MM.1S (cell line): Measurements from ENCODE around the gene MYLK.

Experiments
- CTCF ChIP-seq: fragments of 300-600 bp; sonication (generic); IDR thresholded peaks from 2 replicates; pipeline ENCODE4 v1.5.1; 2016; ENCODE audit warnings: antibody characterized with exemption, low read length, mixed read lengths
- EZH2 ChIP-seq: fragments of 300-600 bp; sonication (generic); optimal IDR thresholded peaks from 2 replicates; pipeline ENCODE3; 2017; ENCODE audit warnings: low read depth, mild to moderate bottlenecking, antibody characterized with exemption, low read length, mixed read lengths
- EZH2phosphoT487 ChIP-seq: fragments of 300-600 bp; sonication (generic); IDR thresholded peaks from 2 replicates; pipeline ENCODE4 v1.6.1; 2018; ENCODE audit warnings: antibody characterized with exemption, low read length

GRCh38 chr3:123793425-123793824, 90.7 kb downstream of the MYLK start:
- no peak for TF ChIP-seq CTCF
- TF ChIP-seq EZH2: no peak
- no peak for TF ChIP-seq EZH2phosphoT487
